ENCODE data around the gene CDKN1A.

- TF ChIP-seq POLR2A (IDR thresholded peaks at IDR 0.05), result no peak
- TF ChIP-seq, protein P1, sequence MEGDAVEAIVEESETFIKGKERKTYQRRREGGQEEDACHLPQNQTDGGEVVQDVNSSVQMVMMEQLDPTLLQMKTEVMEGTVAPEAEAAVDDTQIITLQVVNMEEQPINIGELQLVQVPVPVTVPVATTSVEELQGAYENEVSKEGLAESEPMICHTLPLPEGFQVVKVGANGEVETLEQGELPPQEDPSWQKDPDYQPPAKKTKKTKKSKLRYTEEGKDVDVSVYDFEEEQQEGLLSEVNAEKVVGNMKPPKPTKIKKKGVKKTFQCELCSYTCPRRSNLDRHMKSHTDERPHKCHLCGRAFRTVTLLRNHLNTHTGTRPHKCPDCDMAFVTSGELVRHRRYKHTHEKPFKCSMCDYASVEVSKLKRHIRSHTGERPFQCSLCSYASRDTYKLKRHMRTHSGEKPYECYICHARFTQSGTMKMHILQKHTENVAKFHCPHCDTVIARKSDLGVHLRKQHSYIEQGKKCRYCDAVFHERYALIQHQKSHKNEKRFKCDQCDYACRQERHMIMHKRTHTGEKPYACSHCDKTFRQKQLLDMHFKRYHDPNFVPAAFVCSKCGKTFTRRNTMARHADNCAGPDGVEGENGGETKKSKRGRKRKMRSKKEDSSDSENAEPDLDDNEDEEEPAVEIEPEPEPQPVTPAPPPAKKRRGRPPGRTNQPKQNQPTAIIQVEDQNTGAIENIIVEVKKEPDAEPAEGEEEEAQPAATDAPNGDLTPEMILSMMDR (IDR thresholded peaks at IDR 0.05), result no peak
These were observed 37.0 kb upstream of the CDKN1A start for GRCh38 chr6:36641543-36641942.

Data from lower leg skin (tissue), 3 donors.